Spleen (tissue), 11 donors: ENCODE results near the gene AKT3. TPM values are rescaled to one million over a fixed set of nuclear protein-coding genes. Genes with fewer than 3 reads are reported as not detected.

Experiments used
- DNase-seq: peaks from one replicate; pipeline ENCODE4 v3.0.0-alpha.2; 2020
- H3K27ac ChIP-seq, 8 donors: fragments of 200-600 bp; sonication (generic) in 7 of 8; 1 replicate in 4 of 8; 2 replicates in 4 of 8; pipeline versions ENCODE4 v1.5.0 to v1.8.0; 2016 to 2021; ENCODE audit warnings: inconsistent platforms in 4 of 8, mild to moderate bottlenecking in 4 of 8, moderate library complexity in 1 of 8
- H3K27me3 ChIP-seq, 7 donors: fragments of 200-600 bp; sonication (generic) in 6 of 7; replicated peaks in 1 of 7; 1 replicate in 4 of 7; 2 replicates in 3 of 7; pipeline versions ENCODE4 v1.5.0 to v1.8.0; 2016 to 2021; ENCODE audit warnings: inconsistent platforms in 3 of 7, mild to moderate bottlenecking in 1 of 7
- H3K36me3 ChIP-seq, 6 donors: fragments of 200-600 bp; sonication (generic) in 5 of 6; 1 replicate in 4 of 6; 2 replicates in 2 of 6; pipeline versions ENCODE4 v1.5.0 to v1.8.0; 2016 to 2021; ENCODE audit warnings: inconsistent platforms in 2 of 6
- H3K4me1 ChIP-seq, 6 donors: fragments of 200-600 bp; sonication (generic) in 5 of 6; 1 replicate in 3 of 6; 2 replicates in 3 of 6; pipeline versions ENCODE4 v1.5.0 to v1.8.0; 2016 to 2021; ENCODE audit warnings: inconsistent platforms in 3 of 6
- H3K4me3 ChIP-seq, 8 donors: fragments of 200-600 bp; sonication (generic) in 7 of 8; 1 replicate in 4 of 8; 2 replicates in 4 of 8; pipeline versions ENCODE4 v1.5.0 to v1.8.0; 2016 to 2021; ENCODE audit warnings: inconsistent platforms in 4 of 8, mild to moderate bottlenecking in 4 of 8, moderate library complexity in 2 of 8
- H3K9me3 ChIP-seq, 8 donors: fragments of 200-600 bp; sonication (generic) in 7 of 8; 1 replicate in 4 of 8; 2 replicates in 4 of 8; pipeline versions ENCODE4 v1.5.0 to v1.8.0; 2016 to 2021; ENCODE audit warnings: inconsistent platforms in 4 of 8
- CTCF ChIP-seq, 11 experiments: fragments of 200-600 bp in 7 of 11; fragments of 450-650 bp in 4 of 11; sonication (generic) in 4 of 11; IDR thresholded peaks in 8 of 11; conservative IDR thresholded peaks in 3 of 11; 1 replicate in 7 of 11; 2 replicates in 4 of 11; pipeline versions ENCODE4 v1.4.0 to v1.8.0; 2016 to 2021; ENCODE audit warnings: antibody characterized with exemption in 11 of 11, inconsistent platforms in 4 of 11, mild to moderate bottlenecking in 1 of 11
- POLR2A ChIP-seq, 3 donors: fragments of 450-650 bp; IDR thresholded peaks; one replicate each; pipeline ENCODE4 v1.5.1; 2017; ENCODE audit warnings: antibody characterized with exemption in 3 of 3, mild to moderate bottlenecking in 1 of 3
- POLR2AphosphoS5 ChIP-seq, 3 donors: sonication (generic); formaldehyde crosslinking; IDR thresholded peaks; one replicate each; pipeline ENCODE4 v1.5.1; 2017; ENCODE audit warnings: antibody characterized with exemption in 3 of 3
- WGBS, 5 donors: extraction: QIAGEN DNeasy Blood & Tissue Kit in 3 of 5; methylation state at CpG; one replicate each; pipeline versions ENCODE4 v1.1.5 to v1.1.7; 2013 to 2018; 5-methylcytosine and 5-hydroxymethylcytosine counted together
- intact Hi-C: fragments of 100-400 bp; cut with DNase I; formaldehyde crosslinking; loops from one replicate; pipeline ENCODE4 v1.15.0; 2023; ENCODE audit warnings: low total_unique reads
- polyA plus RNA-seq, 3 donors: library from polyadenylated mRNA; stranded (reverse); fragments of 200-250 nt; gene quantifications; one replicate each; pipeline ENCODE4 v1.2.1, GENCODE V29; 2013
- total RNA-seq, 7 donors: library from RNA; depleted of rRNA in 3 of 7; stranded (reverse); fragments of >200 nt in 3 of 7; fragmentation: NEBNext Ultra II Directional in 4 of 7; extraction: Animal tissue kit (Norgen Biotek cat#: 25700) in 4 of 7; gene quantifications; one replicate each; pipeline versions ENCODE4 v1.1.0 to v1.2.1, GENCODE V29; 2016 to 2021
- donor health status: healthy with polysubstance abuse.
- donor health status: DM: no; HTN: no; CAD: no; lungs with moderate emphysema.
- donor health status: DM: no; HTN: no; CAD: no.
- donor health status: Bipolar disorder and iron deficiency.
- donor health status: healthy.
- donor health status: DM: no; HTN: no; CAD: no.
- donor health status: DM: yes; HTN: yes; CAD: no.

The AKT3 gene
- total and polyA plus RNA-seq, 10 donors: 4.3 to 91.3 (median 46.4) TPM

- WGBS, 5 donors: 74 to 91% (median 84%) methylated on average over 5 of the region's 5 CpGs
- Histone ChIP-seq H3K27ac (no peak overlapping the region), H3K4me1 (peaks cover 0 to 57% (median 22%) of the 10 kb centered on the region in 6 donors)
Observed at GRCh38 chr1:243712242-243712641, 137.8 kb downstream of the AKT3 start.

GRCh38 chr1:243710467-243710866 lies 139.6 kb downstream of the AKT3 start:
- Histone ChIP-seq H3K4me3 (no peak overlapping the region), H3K27me3 (no peaks in the 10 kb centered on the region), H3K4me1 (peaks cover 0 to 49% (median 22%) of the 10 kb centered on the region in 6 donors), H3K36me3 (no peaks in the 10 kb centered on the region), H3K27ac (no peak overlapping the region), H3K9me3 (no peaks in the 10 kb centered on the region)
- no peak for TF ChIP-seq POLR2AphosphoS5 (IDR thresholded peaks at IDR 0.05)
- no peak for TF ChIP-seq CTCF (IDR thresholded peaks at IDR 0.05 in 8 of 11, conservative IDR thresholded peaks at IDR 0.05 in 3 of 11)
- TF ChIP-seq POLR2A (IDR thresholded peaks at IDR 0.05): no peak
- intact Hi-C loops: no loop called here
- DNase-seq: no peak
- 68 to 75% (median 71%) methylated on average over 4 of the region's 4 CpGs for WGBS, 5 donors

More at GRCh38 chr1:243712242-243712641, 137.8 kb downstream of the AKT3 start:
- DNase-seq: no peak
- Histone ChIP-seq H3K36me3 (no peaks in the 10 kb centered on the region), H3K9me3 (no peaks in the 10 kb centered on the region), H3K4me3 (no peak overlapping the region), H3K27me3 (no peaks in the 10 kb centered on the region)
- TF ChIP-seq CTCF (IDR thresholded peaks at IDR 0.05 in 8 of 11, conservative IDR thresholded peaks at IDR 0.05 in 3 of 11): no peak
- TF ChIP-seq POLR2AphosphoS5 (IDR thresholded peaks at IDR 0.05): no peak
- no peak for TF ChIP-seq POLR2A (IDR thresholded peaks at IDR 0.05)
- intact Hi-C loops: no loop called here

GRCh38 chr1:243708210-243708609 lies 141.8 kb downstream of the AKT3 start:
- 90 to 92% (median 92%) methylated on average over 3 of the region's 3 CpGs for WGBS, 5 donors
- no peaks in the 10 kb centered on the region for H3K36me3 ChIP-seq
- DNase-seq: no peak
- H3K9me3 ChIP-seq: no peaks in the 10 kb centered on the region
- TF ChIP-seq CTCF (IDR thresholded peaks at IDR 0.05 in 8 of 11, conservative IDR thresholded peaks at IDR 0.05 in 3 of 11) (peak in 2 of 11 experiments; percentile 14 to 29), POLR2AphosphoS5 (IDR thresholded peaks at IDR 0.05) (no peak), POLR2A (IDR thresholded peaks at IDR 0.05) (no peak)
- H3K27me3 ChIP-seq: no peaks in the 10 kb centered on the region
- H3K4me3 ChIP-seq: no peak overlapping the region
- H3K27ac ChIP-seq: no peak overlapping the region
- H3K4me1 ChIP-seq: peaks cover 0 to 26% (median 12%) of the 10 kb centered on the region in 6 donors
- intact Hi-C loops: no loop called here

GRCh38 chr1:243706563-243706962 lies 143.5 kb downstream of the AKT3 start:
- intact Hi-C loops: no loop called here
- no peak for TF ChIP-seq POLR2AphosphoS5 (IDR thresholded peaks at IDR 0.05)
- no peak for TF ChIP-seq CTCF (IDR thresholded peaks at IDR 0.05 in 8 of 11, conservative IDR thresholded peaks at IDR 0.05 in 3 of 11)
- no peak for TF ChIP-seq POLR2A (IDR thresholded peaks at IDR 0.05)
- 93 to 98% (median 93%) methylated on average over 2 of the region's 2 CpGs for WGBS, 5 donors
- no peak overlapping the region for H3K4me3 ChIP-seq
- no peak for DNase-seq
- H3K27me3 ChIP-seq: no peaks in the 10 kb centered on the region
- no peak overlapping the region for H3K27ac ChIP-seq
- no peaks in the 10 kb centered on the region for H3K9me3 ChIP-seq
- H3K36me3 ChIP-seq: no peaks in the 10 kb centered on the region
- peaks cover 0 to 11% (median 5%) of the 10 kb centered on the region in 6 donors for H3K4me1 ChIP-seq
